Sigmoid colon (tissue), 4 donors: ENCODE results near the gene STK10.

Experiments used
- CTCF ChIP-seq, 4 experiments: fragments of 450-650 bp in 3 of 4; fragments of 200-600 bp in 1 of 4; IDR thresholded peaks; one replicate each; pipeline ENCODE4 v1.5.1; 2016 to 2019; ENCODE audit warnings: antibody characterized with exemption in 4 of 4, mild to moderate bottlenecking in 3 of 4, moderate library complexity in 2 of 4
- EP300 ChIP-seq, 4 donors: sonication (generic); formaldehyde crosslinking; IDR thresholded peaks; one replicate each; pipeline ENCODE4 v1.6.1; 2017; ENCODE audit warnings: antibody characterized with exemption in 4 of 4
- POLR2AphosphoS5 ChIP-seq, 4 donors: sonication (generic); formaldehyde crosslinking; IDR thresholded peaks; one replicate each; pipeline ENCODE4 v1.6.1; 2017; ENCODE audit warnings: antibody characterized with exemption in 4 of 4

- TF ChIP-seq EP300 (IDR thresholded peaks at IDR 0.05) (no peak), CTCF (IDR thresholded peaks at IDR 0.05) (no peak), POLR2AphosphoS5 (IDR thresholded peaks at IDR 0.05) (no peak)
These were observed 108.1 kb downstream of the STK10 start for GRCh38 chr5:172079876-172080275.
